ENCODE data around the gene PALLD.

DNA sequence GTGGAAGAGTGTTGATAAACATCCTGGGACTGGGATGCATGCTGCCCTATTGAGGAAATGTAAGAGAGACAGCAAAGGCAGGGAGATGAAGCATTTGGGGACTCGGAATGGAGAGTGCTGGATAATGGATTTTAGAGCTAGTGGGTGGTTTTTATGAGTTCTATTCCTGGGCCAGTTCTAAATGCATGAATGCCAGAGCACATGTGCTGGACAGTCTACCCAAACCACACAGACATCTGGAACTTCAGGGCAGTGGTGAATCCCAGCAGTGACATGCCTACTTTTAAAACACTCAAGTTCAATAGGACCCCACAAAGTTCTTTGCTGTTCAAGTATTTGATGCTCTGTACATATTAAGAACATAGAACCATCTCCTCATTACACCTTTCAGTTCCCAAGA is 379.3 kb downstream of the PALLD start:
- TF ChIP-seq TCF7 (CRISPR knock-in tag; IDR thresholded peaks at IDR 0.05; ENCODE audit: low read depth) = no peak
- TF ChIP-seq TEAD4 (CRISPR knock-in tag; IDR thresholded peaks at IDR 0.05) = no peak
- no peak for TF ChIP-seq MXD4 (CRISPR knock-in tag; IDR thresholded peaks at IDR 0.05; ENCODE audit: borderline replicate concordance)
- TF ChIP-seq JAZF1 (CRISPR knock-in tag; IDR thresholded peaks at IDR 0.05) = no peak
- no peak for TF ChIP-seq FOXP4 (CRISPR knock-in tag; IDR thresholded peaks at IDR 0.05)
- TF ChIP-seq, protein P1, sequence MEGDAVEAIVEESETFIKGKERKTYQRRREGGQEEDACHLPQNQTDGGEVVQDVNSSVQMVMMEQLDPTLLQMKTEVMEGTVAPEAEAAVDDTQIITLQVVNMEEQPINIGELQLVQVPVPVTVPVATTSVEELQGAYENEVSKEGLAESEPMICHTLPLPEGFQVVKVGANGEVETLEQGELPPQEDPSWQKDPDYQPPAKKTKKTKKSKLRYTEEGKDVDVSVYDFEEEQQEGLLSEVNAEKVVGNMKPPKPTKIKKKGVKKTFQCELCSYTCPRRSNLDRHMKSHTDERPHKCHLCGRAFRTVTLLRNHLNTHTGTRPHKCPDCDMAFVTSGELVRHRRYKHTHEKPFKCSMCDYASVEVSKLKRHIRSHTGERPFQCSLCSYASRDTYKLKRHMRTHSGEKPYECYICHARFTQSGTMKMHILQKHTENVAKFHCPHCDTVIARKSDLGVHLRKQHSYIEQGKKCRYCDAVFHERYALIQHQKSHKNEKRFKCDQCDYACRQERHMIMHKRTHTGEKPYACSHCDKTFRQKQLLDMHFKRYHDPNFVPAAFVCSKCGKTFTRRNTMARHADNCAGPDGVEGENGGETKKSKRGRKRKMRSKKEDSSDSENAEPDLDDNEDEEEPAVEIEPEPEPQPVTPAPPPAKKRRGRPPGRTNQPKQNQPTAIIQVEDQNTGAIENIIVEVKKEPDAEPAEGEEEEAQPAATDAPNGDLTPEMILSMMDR (IDR thresholded peaks at IDR 0.05) = no peak
- no peak for TF ChIP-seq NR3C1 (CRISPR knock-in tag; conservative IDR thresholded peaks at IDR 0.05; ENCODE audit: low read depth)
- TF ChIP-seq CBFB (CRISPR knock-in tag; IDR thresholded peaks at IDR 0.05; ENCODE audit: low read depth) = no peak
- TF ChIP-seq NFYB (CRISPR knock-in tag; conservative IDR thresholded peaks at IDR 0.05; ENCODE audit: low read depth) = no peak
- TF ChIP-seq TP53 (CRISPR knock-in tag; IDR thresholded peaks at IDR 0.05) = no peak
- TF ChIP-seq, protein P2, sequence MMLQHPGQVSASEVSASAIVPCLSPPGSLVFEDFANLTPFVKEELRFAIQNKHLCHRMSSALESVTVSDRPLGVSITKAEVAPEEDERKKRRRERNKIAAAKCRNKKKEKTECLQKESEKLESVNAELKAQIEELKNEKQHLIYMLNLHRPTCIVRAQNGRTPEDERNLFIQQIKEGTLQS (CRISPR knock-in tag; conservative IDR thresholded peaks at IDR 0.05) = no peak
- TF ChIP-seq ATF6 (CRISPR knock-in tag; IDR thresholded peaks at IDR 0.05) = no peak
- no peak for TF ChIP-seq CREB1 (CRISPR knock-in tag; IDR thresholded peaks at IDR 0.05)
- no peak for TF ChIP-seq NFATC4 (CRISPR knock-in tag; IDR thresholded peaks at IDR 0.05)

All from WTC11 (cell line).